H9 (cell line): ENCODE data around the gene TSPAN5. TPM values are rescaled to one million over a fixed set of nuclear protein-coding genes. Genes with fewer than 3 reads are reported as not detected.

Experiments
- DNase-seq: peaks from one replicate; pipeline ENCODE4 v3.0.0-alpha.2; 2017
- H2AFZ ChIP-seq: one replicate; pipeline ENCODE4 v1.6.1; 2013; ENCODE audit warnings: mild to moderate bottlenecking, low read length, control low read depth, moderate library complexity
- H2AK5ac ChIP-seq: 2 replicates; pipeline ENCODE4 v1.6.1; 2013; ENCODE audit warnings: low read length, control low read depth, mixed read lengths; ENCODE audit not compliant: insufficient read length
- H2BK120ac ChIP-seq: one replicate; pipeline ENCODE4 v1.6.1; 2013; ENCODE audit warnings: low read depth, mild to moderate bottlenecking, low read length, control low read depth, inconsistent platforms; ENCODE audit not compliant: poor library complexity, severe bottlenecking
- H2BK12ac ChIP-seq: 2 replicates; pipeline ENCODE4 v1.6.1; 2013; ENCODE audit warnings: low read length, control low read depth, mixed read lengths, low read depth; ENCODE audit not compliant: insufficient read length
- H2BK15ac ChIP-seq: 2 replicates; pipeline ENCODE4 v1.6.1; 2013; ENCODE audit warnings: low read depth, low read length, control low read depth
- H2BK20ac ChIP-seq: one replicate; pipeline ENCODE4 v1.6.1; 2013; ENCODE audit warnings: low read depth, mild to moderate bottlenecking, low read length, control low read depth, inconsistent platforms; ENCODE audit not compliant: poor library complexity, severe bottlenecking
- H2BK5ac ChIP-seq: 2 replicates; pipeline ENCODE4 v1.6.1; 2013; ENCODE audit warnings: low read length, control low read depth, mixed read lengths; ENCODE audit not compliant: insufficient read length
- H3K14ac ChIP-seq: 2 replicates; pipeline ENCODE4 v1.6.1; 2013; ENCODE audit warnings: low read length, control low read depth; ENCODE audit not compliant: insufficient read depth
- H3K18ac ChIP-seq: 2 replicates; pipeline ENCODE4 v1.6.1; 2013; ENCODE audit warnings: low read depth, mild to moderate bottlenecking, mixed read lengths, low read length, control low read depth; ENCODE audit not compliant: insufficient read length
- H3K23ac ChIP-seq: 2 replicates; pipeline ENCODE4 v1.6.1; 2013; ENCODE audit warnings: low read length, control low read depth, mixed read lengths, low read depth; ENCODE audit not compliant: insufficient read length
- H3K23me2 ChIP-seq: 2 replicates; pipeline ENCODE4 v1.6.1; 2013; ENCODE audit warnings: low read depth, mild to moderate bottlenecking, mixed read lengths, low read length, control low read depth; ENCODE audit not compliant: insufficient read length, poor library complexity, severe bottlenecking
- H3K27ac ChIP-seq: 2 replicates; pipeline ENCODE4 v1.5.1; 2013; ENCODE audit warnings: low read length, control low read depth, mixed read lengths, low read depth; ENCODE audit not compliant: insufficient read length
- H3K27me3 ChIP-seq: 2 replicates; pipeline ENCODE4 v1.6.1; 2013; ENCODE audit warnings: low read length, control low read depth, inconsistent platforms; ENCODE audit not compliant: insufficient read depth
- H3K4ac ChIP-seq: 2 replicates; pipeline ENCODE4 v1.6.1; 2013; ENCODE audit warnings: low read depth, mild to moderate bottlenecking, control low read depth, inconsistent platforms, low read length, moderate library complexity
- H3K4me1 ChIP-seq: 2 replicates; pipeline ENCODE4 v1.6.1; 2013; ENCODE audit warnings: low read length, control low read depth, inconsistent platforms; ENCODE audit not compliant: insufficient read depth
- H3K4me2 ChIP-seq: 2 replicates; pipeline ENCODE4 v1.6.1; 2013; ENCODE audit warnings: low read length, control low read depth, mixed read lengths; ENCODE audit not compliant: insufficient read length, insufficient read depth
- H3K56ac ChIP-seq: 2 replicates; pipeline ENCODE4 v1.6.1; 2013; ENCODE audit warnings: low read depth, mild to moderate bottlenecking, mixed read lengths, low read length, control low read depth; ENCODE audit not compliant: insufficient read length
- H3K79me1 ChIP-seq: 2 replicates; pipeline ENCODE4 v1.6.1; 2013; ENCODE audit warnings: low read depth, mild to moderate bottlenecking, moderate library complexity, low read length, control low read depth, inconsistent platforms; ENCODE audit not compliant: insufficient read depth, poor library complexity, severe bottlenecking
- H3K79me2 ChIP-seq: 2 replicates; pipeline ENCODE4 v1.6.1; 2013; ENCODE audit warnings: low read length, control low read depth, inconsistent platforms; ENCODE audit not compliant: insufficient read depth
- H3K9ac ChIP-seq: 2 replicates; pipeline ENCODE4 v1.6.1; 2013; ENCODE audit warnings: low read length, control low read depth, mixed read lengths; ENCODE audit not compliant: insufficient read length; ENCODE audit errors: extremely low read depth
- H3K9me3 ChIP-seq: one replicate; pipeline ENCODE4 v1.6.1; 2013; ENCODE audit warnings: low read depth, low read length, inconsistent platforms; ENCODE audit not compliant: control insufficient read depth
- H3T11ph ChIP-seq: one replicate; pipeline ENCODE4 v1.6.1; 2013; ENCODE audit warnings: mild to moderate bottlenecking, low read length, control low read depth, inconsistent platforms
- H4K20me1 ChIP-seq: one replicate; pipeline ENCODE4 v1.6.1; 2013; ENCODE audit not compliant: control insufficient read depth, insufficient read length, insufficient read depth
- H4K5ac ChIP-seq: 2 replicates; pipeline ENCODE4 v1.6.1; 2013; ENCODE audit warnings: low read depth, mild to moderate bottlenecking, mixed read lengths, low read length, control low read depth; ENCODE audit not compliant: insufficient read length
- H4K8ac ChIP-seq: replicated peaks from 2 replicates; pipeline ENCODE4 v1.6.1; 2013; ENCODE audit warnings: low read length, control low read depth, mixed read lengths, low read depth; ENCODE audit not compliant: insufficient read length
- H4K91ac ChIP-seq: 2 replicates; pipeline ENCODE4 v1.6.1; 2013; ENCODE audit warnings: low read depth, mild to moderate bottlenecking, moderate library complexity, mixed read lengths, low read length, control low read depth; ENCODE audit not compliant: insufficient read length
- H3K27ac Mint-ChIP-seq, 3 experiments: 2 replicates in 2 of 3; 3 replicates in 1 of 3; pipeline ENCODE4 v1.8.0; 2020 to 2021; ENCODE audit warnings: mixed read lengths in 3 of 3, mild to moderate bottlenecking in 1 of 3, moderate library complexity in 1 of 3
- H3K27me3 Mint-ChIP-seq: 2 replicates; pipeline ENCODE4 v1.8.0; 2021; ENCODE audit warnings: low read depth, mild to moderate bottlenecking, moderate library complexity, mixed read lengths
- H3K36me3 Mint-ChIP-seq, 3 experiments: 2 replicates in 2 of 3; 3 replicates in 1 of 3; pipeline ENCODE4 v1.8.0; 2020 to 2021; ENCODE audit warnings: low read depth in 3 of 3, mixed read lengths in 3 of 3; ENCODE audit not compliant: insufficient read depth in 1 of 3
- H3K4me1 Mint-ChIP-seq, 2 experiments: 2 replicates each; pipeline ENCODE4 v1.8.0; 2020; ENCODE audit warnings: mixed read lengths in 2 of 2
- H3K4me3 Mint-ChIP-seq, 2 experiments: 2 replicates in 1 of 2; 3 replicates in 1 of 2; pipeline ENCODE4 v1.8.0; 2020 to 2021; ENCODE audit warnings: mild to moderate bottlenecking in 2 of 2, mixed read lengths in 2 of 2, moderate library complexity in 1 of 2
- H3K9me3 Mint-ChIP-seq, 2 experiments: 2 replicates in 1 of 2; 3 replicates in 1 of 2; pipeline ENCODE4 v1.8.0; 2020; ENCODE audit warnings: mild to moderate bottlenecking in 2 of 2, mixed read lengths in 2 of 2, moderate library complexity in 1 of 2
- WGBS: extraction: QIAGEN DNeasy Blood & Tissue Kit; methylation state at CpG from one replicate; pipeline ENCODE4 v1.1.7; 2013; ENCODE audit warnings: missing lambda C conversion rate, low lambda C conversion rate, mixed read lengths; ENCODE audit not compliant: insufficient read length; ENCODE audit errors: extremely low coverage; 5-methylcytosine and 5-hydroxymethylcytosine counted together
- total RNA-seq: library from RNA; stranded (reverse); gene quantifications from 2 replicates; pipeline ENCODE4 v1.2.1, GENCODE V29; 2021
- TF ChIP-seq, protein P1 (sequence below): fragments of 200-600 bp; sonication (generic); conservative IDR thresholded peaks from 3 replicates; pipeline ENCODE4 v1.8.0; 2021; ENCODE audit warnings: antibody characterized with exemption, mild to moderate bottlenecking

The TSPAN5 gene
- total RNA-seq, 1 experiment from 2014 or later: 7.0 TPM

DNA sequence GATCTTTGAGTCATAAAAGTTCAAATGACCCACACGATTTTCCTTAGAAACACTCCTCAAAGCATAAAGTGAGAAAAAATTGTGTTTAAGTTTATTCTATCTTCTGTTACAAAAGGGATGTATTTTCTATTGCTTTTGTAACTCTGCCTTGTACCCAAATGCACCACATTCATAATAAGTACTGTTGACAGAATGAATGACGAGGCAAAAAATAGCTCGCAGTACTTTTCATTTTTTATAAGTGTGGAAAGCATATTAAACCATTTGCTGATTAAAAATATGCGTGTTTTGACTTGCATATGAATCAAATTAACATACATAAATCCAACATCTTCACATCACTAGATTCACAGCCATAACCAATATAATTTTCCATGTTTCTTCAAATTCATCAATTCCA is 11.2 kb upstream of the TSPAN5 start:
- H4K8ac ChIP-seq: no peak overlapping the region

More for the DNA sequence above, 11.2 kb upstream of the TSPAN5 start:
- Histone ChIP-seq H2BK12ac (no peak overlapping the region), H2BK120ac (no peak overlapping the region), H3K4ac (no peak overlapping the region), H3K23ac (no peak overlapping the region), H2BK15ac (no peak overlapping the region), H3K18ac (no peak overlapping the region), H3T11ph (no peak overlapping the region), H3K23me2 (no peaks in the 10 kb centered on the region), H4K20me1 (no peaks in the 10 kb centered on the region), H3K79me1 (no peaks in the 10 kb centered on the region), H3K56ac (no peak overlapping the region), H3K9ac (no peak overlapping the region), H3K4me1 (no peaks in the 10 kb centered on the region), H2BK20ac (no peak overlapping the region), H3K14ac (no peak overlapping the region), H3K27me3 (no peaks in the 10 kb centered on the region), H3K79me2 (no peaks in the 10 kb centered on the region), H3K27ac (no peak overlapping the region), H2AFZ (no peak overlapping the region), H2BK5ac (no peak overlapping the region), H4K5ac (no peak overlapping the region), H4K91ac (no peak overlapping the region), H3K9me3 (peaks cover 13% of the 10 kb centered on the region), H2AK5ac (no peak overlapping the region), H3K4me2 (no peak overlapping the region)
- Mint-ChIP-seq H3K36me3 (peaks cover 7 to 19% (median 8%) of the 10 kb centered on the region in 3 experiments), H3K4me1 (peaks cover 12 to 18% of the 10 kb centered on the region in 2 experiments), H3K27me3 (no peaks in the 10 kb centered on the region), H3K4me3 (no peak overlapping the region), H3K9me3 (peaks cover 14 to 17% of the 10 kb centered on the region in 2 experiments), H3K27ac (no peak overlapping the region)
- TF ChIP-seq, protein P1, sequence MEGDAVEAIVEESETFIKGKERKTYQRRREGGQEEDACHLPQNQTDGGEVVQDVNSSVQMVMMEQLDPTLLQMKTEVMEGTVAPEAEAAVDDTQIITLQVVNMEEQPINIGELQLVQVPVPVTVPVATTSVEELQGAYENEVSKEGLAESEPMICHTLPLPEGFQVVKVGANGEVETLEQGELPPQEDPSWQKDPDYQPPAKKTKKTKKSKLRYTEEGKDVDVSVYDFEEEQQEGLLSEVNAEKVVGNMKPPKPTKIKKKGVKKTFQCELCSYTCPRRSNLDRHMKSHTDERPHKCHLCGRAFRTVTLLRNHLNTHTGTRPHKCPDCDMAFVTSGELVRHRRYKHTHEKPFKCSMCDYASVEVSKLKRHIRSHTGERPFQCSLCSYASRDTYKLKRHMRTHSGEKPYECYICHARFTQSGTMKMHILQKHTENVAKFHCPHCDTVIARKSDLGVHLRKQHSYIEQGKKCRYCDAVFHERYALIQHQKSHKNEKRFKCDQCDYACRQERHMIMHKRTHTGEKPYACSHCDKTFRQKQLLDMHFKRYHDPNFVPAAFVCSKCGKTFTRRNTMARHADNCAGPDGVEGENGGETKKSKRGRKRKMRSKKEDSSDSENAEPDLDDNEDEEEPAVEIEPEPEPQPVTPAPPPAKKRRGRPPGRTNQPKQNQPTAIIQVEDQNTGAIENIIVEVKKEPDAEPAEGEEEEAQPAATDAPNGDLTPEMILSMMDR: no peak
- WGBS: no CpG with 5 or more reads among the region's 4 CpGs
- no peak for DNase-seq
